Measurements from ENCODE around the gene KLK4. TPM values are rescaled to one million over a fixed set of nuclear protein-coding genes. Genes with fewer than 3 reads are reported as not detected.

The KLK4 gene
- total and polyA plus RNA-seq, 2 of the 4 experiments (the other 2 are of a cell fraction): not detected

- no peak overlapping the region for H3K9ac ChIP-seq (ENCODE audit: low read depth, low read length)
- no peak overlapping the region for H2BK15ac ChIP-seq (ENCODE audit: low read depth, low read length)
- no peaks in the 10 kb centered on the region for H3K79me1 ChIP-seq (ENCODE audit: low read depth in 1 of 2, low read length in 2 of 2)
- in situ Hi-C loops (cut with MboI; ENCODE audit: low sequenced_read_pairs): no loop called here
- H3K4ac ChIP-seq (ENCODE audit: low read depth, low read length): no peak overlapping the region
- no peak overlapping the region for H3K27ac ChIP-seq (ENCODE audit: insufficient read depth, low read length)
- no peak overlapping the region for H3K4me3 ChIP-seq (ENCODE audit: insufficient read depth, low read depth, low read length)
- no peak overlapping the region for H3K56ac ChIP-seq (ENCODE audit: extremely low read depth, insufficient read depth, low read length)
- H3K27me3 ChIP-seq (ENCODE audit: control insufficient read depth, insufficient read depth, low read length): no peaks in the 10 kb centered on the region
- H3K18ac ChIP-seq (ENCODE audit: low read depth, low read length): no peak overlapping the region
- no peaks in the 10 kb centered on the region for H3K4me1 ChIP-seq (ENCODE audit: control insufficient read depth, insufficient read depth, low read length)
- POLR2A ChIA-PET (ENCODE audit: unreplicated experiment): no interaction called here
- no peak overlapping the region for H3K14ac ChIP-seq (replicated peaks; ENCODE audit: low read depth, low read length)
- H3K4me2 ChIP-seq (ENCODE audit: low read depth, low read length): no peak overlapping the region
- H2BK120ac ChIP-seq (ENCODE audit: low read depth, low read length): no peak overlapping the region
- H2AK9ac ChIP-seq (replicated peaks; ENCODE audit: low read depth, low read length, poor library complexity): no peak overlapping the region
- no peak for TF ChIP-seq NFE2L2 (IDR thresholded peaks at IDR 0.05; ENCODE audit: low read depth, low read length)
- no peak for TF ChIP-seq BHLHE40 (IDR thresholded peaks at IDR 0.05; ENCODE audit: low read depth, low read length)
- no peak for TF ChIP-seq SMC3 (IDR thresholded peaks at IDR 0.05; ENCODE audit: low read depth, low read length)
- TF ChIP-seq MAZ (IDR thresholded peaks at IDR 0.05; ENCODE audit: borderline replicate concordance, low read depth, low read length): no peak
- TF ChIP-seq USF2 (IDR thresholded peaks at IDR 0.05; ENCODE audit: low read depth, low read length): no peak
- TF ChIP-seq CHD1 (IDR thresholded peaks at IDR 0.05; ENCODE audit: low read depth, low read length): no peak
- TF ChIP-seq MXI1 (IDR thresholded peaks at IDR 0.05; ENCODE audit: borderline replicate concordance, low read depth, low read length): no peak
- no peak for TF ChIP-seq ELK1 (IDR thresholded peaks at IDR 0.05; ENCODE audit: borderline replicate concordance, low read depth, low read length)
- no peak for TF ChIP-seq RAD21 (IDR thresholded peaks at IDR 0.05; ENCODE audit: low read length)
- no peak for TF ChIP-seq CTCF (conservative IDR thresholded peaks at IDR 0.05; ENCODE audit: low read depth, low read length)
- no peak for TF ChIP-seq CEBPB (IDR thresholded peaks at IDR 0.05; ENCODE audit: low read depth, low read length)
- no peak for TF ChIP-seq POLR2A (IDR thresholded peaks at IDR 0.05; ENCODE audit: low read depth, low read length)
- H2AFZ ChIP-seq (replicated peaks; ENCODE audit: low read length, poor library complexity): no peak overlapping the region
- WGBS, 2 experiments (ENCODE audit: extremely low coverage in 2 of 2, insufficient read length in 1 of 2): no CpG with 5 or more reads among the region's 3 CpGs
- no peak overlapping the region for H2AK5ac ChIP-seq (ENCODE audit: low read depth, low read length)
- CTCF ChIA-PET: no interaction called here
- H3K9me1 ChIP-seq (ENCODE audit: insufficient read depth, low read length): no peaks in the 10 kb centered on the region
- no peaks in the 10 kb centered on the region for H4K20me1 ChIP-seq (ENCODE audit: insufficient read depth, low read length)
- intact Hi-C loops (cut with micrococcal nuclease): no loop called here
- H4K8ac ChIP-seq (ENCODE audit: low read depth in 2 of 2, low read length in 2 of 2): no peak overlapping the region
- no peak overlapping the region for H4K5ac ChIP-seq (ENCODE audit: low read depth, low read length)
- ATAC-seq (ENCODE audit: low read depth): no peak
- BruUV-seq (replicated peaks): no TSS peak
- H3K23ac ChIP-seq (ENCODE audit: low read depth, low read length): no peak overlapping the region
- no peaks in the 10 kb centered on the region for H3K36me3 ChIP-seq (ENCODE audit: control insufficient read depth, insufficient read depth, low read length)
- no peak overlapping the region for H4K91ac ChIP-seq (ENCODE audit: insufficient read depth, low read depth, low read length)
- no peak overlapping the region for H2BK5ac ChIP-seq (ENCODE audit: low read depth, low read length, poor library complexity, severe bottlenecking)
- dilution Hi-C loops (cut with HindIII; ENCODE audit: low sequenced_read_pairs, unreplicated experiment): no loop called here
- H2BK20ac ChIP-seq (ENCODE audit: low read depth, low read length): no peak overlapping the region
- H3K9me3 ChIP-seq (ENCODE audit: control insufficient read depth, insufficient read depth, low read length): no peaks in the 10 kb centered on the region
- no peak for DNase-seq
These were observed 14.0 kb downstream of the KLK4 start for GRCh38 chr19:50897191-50897607.

All from IMR-90 (cell line).